Measurements from ENCODE around the gene CUBN.

CUBN gene

DNA sequence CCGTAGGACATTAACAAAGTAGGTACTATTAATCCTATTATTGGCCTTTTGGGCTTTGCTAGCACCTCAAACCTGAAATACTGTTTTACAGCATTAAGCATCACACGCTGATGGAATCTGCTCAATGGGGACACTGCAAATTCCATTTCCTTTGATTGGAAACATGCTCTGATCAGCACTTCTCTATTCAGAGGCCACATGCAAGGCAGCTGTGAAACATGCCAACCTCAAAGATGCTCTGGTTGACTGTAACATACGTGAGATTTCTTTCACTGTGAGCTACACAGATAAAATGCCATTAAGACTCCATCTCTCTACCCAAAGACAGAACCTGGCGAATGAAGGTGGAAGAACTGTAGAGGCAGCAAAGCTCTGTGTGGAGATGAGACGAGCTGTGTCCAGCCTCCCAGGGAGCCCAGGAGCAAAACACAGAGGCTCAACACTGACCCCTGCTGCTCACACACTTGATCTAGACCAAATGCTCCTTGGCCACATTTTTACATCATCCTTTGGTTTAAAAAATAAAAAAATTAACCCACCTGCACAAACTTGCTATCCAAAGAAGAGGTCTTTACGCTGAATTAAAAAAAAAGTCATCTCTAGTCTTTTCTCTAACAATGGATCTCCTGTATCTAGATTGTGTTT lies 320.4 kb downstream of the CUBN start:
- Histone ChIP-seq H3K4me3 (ENCODE audit: low read depth, low read length) (no peak overlapping the region), H3K9me3 (ENCODE audit: control insufficient read depth, low read length) (no peaks in the 10 kb centered on the region), H3K4me1 (no peaks in the 10 kb centered on the region), H3K27me3 (ENCODE audit: control insufficient read depth, insufficient read depth, low read length) (no peaks in the 10 kb centered on the region), H3K79me2 (peaks cover 8% of the 10 kb centered on the region), H3K9ac (no peak overlapping the region), H3K27ac (no peak overlapping the region), H3K36me3 (ENCODE audit: control insufficient read depth, insufficient read depth, low read length) (no peaks in the 10 kb centered on the region), H3K4me2 (ENCODE audit: low read length) (no peak overlapping the region), H2AFZ (no peak overlapping the region)
- TF ChIP-seq, protein P1, sequence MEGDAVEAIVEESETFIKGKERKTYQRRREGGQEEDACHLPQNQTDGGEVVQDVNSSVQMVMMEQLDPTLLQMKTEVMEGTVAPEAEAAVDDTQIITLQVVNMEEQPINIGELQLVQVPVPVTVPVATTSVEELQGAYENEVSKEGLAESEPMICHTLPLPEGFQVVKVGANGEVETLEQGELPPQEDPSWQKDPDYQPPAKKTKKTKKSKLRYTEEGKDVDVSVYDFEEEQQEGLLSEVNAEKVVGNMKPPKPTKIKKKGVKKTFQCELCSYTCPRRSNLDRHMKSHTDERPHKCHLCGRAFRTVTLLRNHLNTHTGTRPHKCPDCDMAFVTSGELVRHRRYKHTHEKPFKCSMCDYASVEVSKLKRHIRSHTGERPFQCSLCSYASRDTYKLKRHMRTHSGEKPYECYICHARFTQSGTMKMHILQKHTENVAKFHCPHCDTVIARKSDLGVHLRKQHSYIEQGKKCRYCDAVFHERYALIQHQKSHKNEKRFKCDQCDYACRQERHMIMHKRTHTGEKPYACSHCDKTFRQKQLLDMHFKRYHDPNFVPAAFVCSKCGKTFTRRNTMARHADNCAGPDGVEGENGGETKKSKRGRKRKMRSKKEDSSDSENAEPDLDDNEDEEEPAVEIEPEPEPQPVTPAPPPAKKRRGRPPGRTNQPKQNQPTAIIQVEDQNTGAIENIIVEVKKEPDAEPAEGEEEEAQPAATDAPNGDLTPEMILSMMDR (IDR thresholded peaks at IDR 0.05) = peak; percentile 40

GRCh38 chr10:16804123-16804522 lies 325.5 kb downstream of the CUBN start:
- no peaks in the 10 kb centered on the region for H3K9me3 ChIP-seq (ENCODE audit: control insufficient read depth, low read length)
- H2AFZ ChIP-seq = no peak overlapping the region
- H3K4me1 ChIP-seq = no peaks in the 10 kb centered on the region
- H3K27ac ChIP-seq = no peak overlapping the region
- H3K79me2 ChIP-seq = peaks cover 3% of the 10 kb centered on the region
- H3K4me2 ChIP-seq (ENCODE audit: low read length) = no peak overlapping the region
- no peak overlapping the region for H3K4me3 ChIP-seq (ENCODE audit: low read depth, low read length)
- no peak overlapping the region for H3K9ac ChIP-seq
- TF ChIP-seq, protein P1 (IDR thresholded peaks at IDR 0.05) = no peak
- no peaks in the 10 kb centered on the region for H3K36me3 ChIP-seq (ENCODE audit: control insufficient read depth, insufficient read depth, low read length)
- no peaks in the 10 kb centered on the region for H3K27me3 ChIP-seq (ENCODE audit: control insufficient read depth, insufficient read depth, low read length)

GRCh38 chr10:16803464-16803863 lies 326.1 kb downstream of the CUBN start:
- no peaks in the 10 kb centered on the region for H3K36me3 ChIP-seq (ENCODE audit: control insufficient read depth, insufficient read depth, low read length)
- H3K4me3 ChIP-seq (ENCODE audit: low read depth, low read length) = no peak overlapping the region
- H3K79me2 ChIP-seq = peaks cover 6% of the 10 kb centered on the region
- no peaks in the 10 kb centered on the region for H3K27me3 ChIP-seq (ENCODE audit: control insufficient read depth, insufficient read depth, low read length)
- H3K27ac ChIP-seq = no peak overlapping the region
- TF ChIP-seq, protein P1 (IDR thresholded peaks at IDR 0.05) = no peak
- no peak overlapping the region for H3K9ac ChIP-seq
- no peak overlapping the region for H2AFZ ChIP-seq
- H3K4me2 ChIP-seq (ENCODE audit: low read length) = no peak overlapping the region
- no peaks in the 10 kb centered on the region for H3K4me1 ChIP-seq
- H3K9me3 ChIP-seq (ENCODE audit: control insufficient read depth, low read length) = no peaks in the 10 kb centered on the region

- Histone ChIP-seq H3K27ac (no peak overlapping the region), H3K36me3 (ENCODE audit: control insufficient read depth, insufficient read depth, low read length) (no peaks in the 10 kb centered on the region)
These were observed 330.0 kb downstream of the CUBN start for GRCh38 chr10:16799621-16800020.

More at GRCh38 chr10:16799621-16800020, 330.0 kb downstream of the CUBN start:
- TF ChIP-seq, protein P1 (IDR thresholded peaks at IDR 0.05) = no peak
- no peak overlapping the region for H3K4me3 ChIP-seq (ENCODE audit: low read depth, low read length)
- no peaks in the 10 kb centered on the region for H3K27me3 ChIP-seq (ENCODE audit: control insufficient read depth, insufficient read depth, low read length)
- no peak overlapping the region for H3K9ac ChIP-seq
- no peaks in the 10 kb centered on the region for H3K9me3 ChIP-seq (ENCODE audit: control insufficient read depth, low read length)
- H3K4me2 ChIP-seq (ENCODE audit: low read length) = no peak overlapping the region
- H2AFZ ChIP-seq = no peak overlapping the region
- no peaks in the 10 kb centered on the region for H3K4me1 ChIP-seq
- H3K79me2 ChIP-seq = peaks cover 6% of the 10 kb centered on the region

Measured in parathyroid adenoma (tissue), 2 donors.